HG03442 (cell line): ENCODE results near the gene HMHB1.
A peak's percentile ranks its signal among the peaks of the same experiment; 100 is the strongest.

ENCODE experiments used
- ATAC-seq: cut with Tn5 transposase; IDR thresholded peaks from one replicate; pipeline ENCODE4 v1.9.1; 2021; ENCODE audit warnings: mild to moderate bottlenecking, moderate library complexity; ENCODE audit not compliant: unreplicated experiment

The HMHB1 gene

GRCh38 chr5:143812085-143812705, at the start of gene HMHB1:
HMHB1 (plus strand) TSS chr5:143812161.
- peak; percentile 47 for ATAC-seq

DNA sequence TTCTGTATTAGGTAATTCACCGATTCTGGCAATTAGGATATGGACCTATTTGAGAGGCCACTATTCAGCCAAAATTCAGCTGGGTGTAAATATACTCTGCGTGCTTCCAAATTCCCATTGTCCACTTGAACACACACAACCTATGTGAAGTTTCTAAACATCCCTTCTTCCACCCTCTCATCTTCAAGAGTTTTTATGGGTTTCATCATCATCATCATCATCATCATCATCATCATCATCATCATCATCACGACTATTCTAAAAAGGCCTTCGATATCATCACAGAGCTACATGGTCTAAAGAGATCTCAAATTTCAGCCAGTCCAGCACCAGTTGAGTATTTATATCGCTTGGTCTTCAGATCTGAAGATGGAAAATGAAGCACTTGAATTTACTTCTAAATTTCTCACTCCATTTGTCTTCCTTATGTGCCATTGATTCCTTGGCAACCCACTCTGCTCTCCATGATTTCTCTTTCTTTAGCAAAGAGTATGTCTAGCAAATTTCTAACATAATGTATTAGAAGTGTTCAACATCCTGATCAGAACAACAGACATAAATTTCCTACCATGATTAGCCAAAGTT, 49.2 kb upstream of the HMHB1 start:
- ATAC-seq, result no peak

GRCh38 chr5:143767162-143767561, 44.8 kb upstream of the HMHB1 start:
- no peak for ATAC-seq

DNA sequence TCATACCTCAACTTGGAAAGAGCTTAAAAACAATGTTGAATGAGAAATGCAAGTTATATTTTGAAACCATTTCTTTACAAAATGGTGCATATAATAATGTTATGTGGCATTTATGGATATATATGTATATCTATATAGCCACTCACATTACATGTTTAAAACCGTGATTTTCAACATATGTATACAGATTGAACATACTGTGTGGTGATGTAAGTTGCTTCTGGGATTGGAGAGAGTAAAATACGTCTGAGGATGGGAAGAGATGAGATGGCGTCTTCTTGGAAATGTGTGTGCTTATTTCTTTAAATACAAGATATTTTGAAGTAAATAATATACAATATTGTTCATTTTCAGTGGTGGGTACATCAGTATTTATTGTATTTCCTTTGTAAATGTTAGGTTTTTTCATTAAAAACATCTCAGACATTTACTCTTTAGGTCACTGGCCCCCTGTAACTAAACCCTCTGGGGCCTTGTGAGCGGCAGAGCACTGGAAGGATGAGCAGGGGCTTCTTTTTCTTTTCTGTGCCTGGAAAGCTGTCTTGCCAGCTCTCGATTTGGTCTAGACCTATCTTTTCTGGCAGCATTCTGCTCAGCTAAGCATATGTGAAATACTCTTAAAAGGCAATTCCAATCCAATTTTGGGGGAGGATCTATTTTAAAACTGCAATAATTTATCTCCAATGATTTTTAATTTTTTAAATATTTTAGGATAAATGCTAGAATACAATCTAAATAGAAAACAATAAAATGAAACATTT, 42.8 kb upstream of the HMHB1 start:
- ATAC-seq, result no peak

DNA sequence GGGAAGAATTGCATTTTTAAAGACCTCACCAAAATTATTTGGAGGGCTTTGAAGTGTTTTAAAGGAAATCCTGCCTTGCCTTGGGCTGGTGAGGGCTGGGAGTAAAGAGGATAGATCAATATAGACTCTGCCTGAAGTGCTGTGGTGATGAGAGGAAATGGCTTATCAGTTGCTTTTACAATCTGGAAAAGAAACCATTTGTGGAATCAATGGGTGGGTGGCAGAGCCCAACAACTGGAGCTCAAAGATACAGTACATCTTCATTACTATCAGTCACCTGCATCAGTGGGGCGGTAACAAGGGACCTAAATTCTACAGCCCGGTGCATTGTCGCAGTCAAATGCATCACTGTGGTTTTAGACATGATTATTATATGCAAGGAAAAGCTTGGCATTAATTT, 41.5 kb upstream of the HMHB1 start:
- ATAC-seq, result no peak

DNA sequence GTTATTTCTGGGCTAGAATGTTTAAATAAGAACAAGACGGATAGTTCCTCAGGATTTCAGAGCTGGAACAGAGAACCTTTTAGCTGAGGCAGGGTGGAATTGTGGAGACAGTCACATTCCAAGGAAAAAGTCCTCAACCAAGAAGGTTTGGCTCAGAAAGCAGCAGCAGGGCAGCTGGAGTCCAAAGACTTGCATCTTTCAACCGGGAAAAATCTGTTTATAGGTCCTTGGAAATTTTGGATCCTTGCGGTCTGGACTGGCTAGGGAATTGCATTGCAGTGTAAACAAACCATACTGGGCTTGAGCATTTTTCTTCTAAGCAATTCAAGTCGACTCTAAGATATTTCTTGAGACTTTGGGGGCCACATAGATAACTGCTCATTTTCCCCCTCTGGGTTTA, 40.8 kb upstream of the HMHB1 start:
- ATAC-seq, result no peak

DNA sequence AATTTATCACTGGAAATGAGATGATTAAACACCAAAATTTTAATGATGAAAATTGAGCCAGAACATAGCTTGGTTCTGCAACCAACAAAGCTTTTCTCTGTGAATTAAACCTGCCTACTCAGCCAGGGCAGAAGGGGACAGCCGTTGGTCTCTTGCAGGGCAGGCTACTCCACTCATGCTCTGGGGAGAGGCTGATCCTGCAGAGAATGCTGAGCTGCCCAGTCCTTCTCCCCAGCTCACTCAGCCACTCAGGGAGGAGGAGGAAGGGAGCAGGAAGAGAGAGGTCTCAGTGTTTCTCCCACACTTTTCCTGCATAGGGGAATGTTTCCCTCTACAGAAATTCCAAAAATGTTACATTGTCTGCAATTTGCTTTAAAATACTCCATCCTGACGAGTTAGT, 40.4 kb upstream of the HMHB1 start:
- no peak for ATAC-seq

GRCh38 chr5:143772621-143773020, 39.3 kb upstream of the HMHB1 start:
- ATAC-seq, result no peak

DNA sequence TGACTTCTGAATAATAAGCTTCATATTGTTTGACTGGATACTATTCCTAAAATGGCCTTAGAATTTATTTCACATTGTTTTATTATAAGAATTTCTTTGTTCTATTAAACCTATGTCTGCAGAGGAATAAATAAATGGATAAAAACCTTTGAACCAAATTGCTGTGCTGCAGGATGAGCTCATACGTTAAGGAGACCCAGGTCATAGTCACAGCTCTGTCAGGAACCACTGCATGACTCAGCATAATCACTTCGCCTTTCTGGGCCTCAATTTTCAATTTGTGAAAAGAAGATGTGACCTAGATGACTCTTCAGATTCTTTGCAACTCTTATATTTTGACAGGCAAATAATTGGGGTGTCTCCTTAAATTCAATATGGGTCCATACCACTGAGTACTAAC, 36.7 kb upstream of the HMHB1 start:
- no peak for ATAC-seq

GRCh38 chr5:143776951-143777350, 35.0 kb upstream of the HMHB1 start:
- no peak for ATAC-seq

- no peak for ATAC-seq
Observed at GRCh38 chr5:143779506-143779905, 32.5 kb upstream of the HMHB1 start.

DNA sequence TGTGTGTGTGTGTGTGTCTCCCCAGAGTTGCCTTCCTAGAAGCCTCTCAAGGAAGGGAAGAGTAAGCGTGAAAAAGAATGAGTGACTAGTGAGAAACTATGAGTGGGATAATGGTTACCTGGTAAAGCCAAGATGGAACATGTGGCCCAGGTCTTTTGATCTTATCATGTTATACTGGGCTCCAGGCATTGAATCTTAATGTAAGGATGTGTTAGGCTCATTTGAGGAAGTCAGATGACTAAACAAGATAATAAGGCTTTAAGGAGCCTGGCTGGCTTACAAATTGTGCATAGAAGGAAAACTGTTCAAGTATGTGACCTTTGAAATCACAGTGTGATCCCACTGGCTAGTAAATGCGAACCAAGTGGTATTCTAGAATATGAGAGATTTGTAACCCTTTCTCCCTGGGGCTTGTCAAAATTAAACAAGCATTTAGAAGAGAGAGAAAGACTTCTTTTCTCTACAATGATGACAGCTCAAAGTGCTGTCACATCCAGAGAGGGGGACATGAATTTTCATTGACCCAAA, 29.9 kb upstream of the HMHB1 start:
- ATAC-seq, result no peak

DNA sequence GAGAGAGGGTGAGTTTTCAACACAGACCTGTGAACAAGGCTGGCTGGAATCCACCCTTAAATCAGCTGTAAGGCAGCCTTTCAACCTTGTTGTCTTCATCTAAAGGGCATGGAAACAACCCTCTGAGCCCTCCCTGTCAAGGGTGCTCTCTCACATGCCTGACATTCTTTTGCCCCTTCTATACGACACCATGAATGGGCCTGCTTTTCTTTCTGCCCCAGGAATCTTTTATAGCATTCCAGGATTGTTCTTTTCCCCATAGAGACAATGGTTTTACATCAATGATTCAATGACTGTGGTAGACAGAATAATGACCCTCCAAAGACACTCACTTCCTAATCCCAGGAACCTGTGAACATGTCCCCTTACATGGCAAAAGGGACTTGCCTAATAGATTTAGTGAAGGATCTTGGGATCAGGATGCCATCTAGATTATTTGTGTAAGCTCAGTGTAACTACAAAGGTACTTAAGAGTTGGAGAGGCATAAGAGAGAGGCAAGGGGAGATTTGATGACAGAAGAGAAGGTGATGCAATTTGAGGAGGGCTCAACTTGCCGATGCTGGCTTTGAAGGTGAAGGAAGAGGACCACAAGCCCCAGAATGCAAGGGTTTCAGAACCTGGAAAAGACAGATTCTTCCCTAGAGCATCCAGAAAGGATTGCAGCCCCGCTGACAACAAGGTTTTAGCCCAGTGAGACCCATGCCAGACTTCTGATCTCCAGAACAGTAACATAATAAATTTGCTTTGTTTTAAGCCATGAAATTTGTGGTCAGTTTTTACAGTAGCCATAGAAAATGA, 29.2 kb upstream of the HMHB1 start:
- ATAC-seq, result no peak

- no peak for ATAC-seq
Observed at GRCh38 chr5:143788401-143788800, 23.6 kb upstream of the HMHB1 start.

GRCh38 chr5:143790457-143791112, 21.4 kb upstream of the HMHB1 start:
- no peak for ATAC-seq

DNA sequence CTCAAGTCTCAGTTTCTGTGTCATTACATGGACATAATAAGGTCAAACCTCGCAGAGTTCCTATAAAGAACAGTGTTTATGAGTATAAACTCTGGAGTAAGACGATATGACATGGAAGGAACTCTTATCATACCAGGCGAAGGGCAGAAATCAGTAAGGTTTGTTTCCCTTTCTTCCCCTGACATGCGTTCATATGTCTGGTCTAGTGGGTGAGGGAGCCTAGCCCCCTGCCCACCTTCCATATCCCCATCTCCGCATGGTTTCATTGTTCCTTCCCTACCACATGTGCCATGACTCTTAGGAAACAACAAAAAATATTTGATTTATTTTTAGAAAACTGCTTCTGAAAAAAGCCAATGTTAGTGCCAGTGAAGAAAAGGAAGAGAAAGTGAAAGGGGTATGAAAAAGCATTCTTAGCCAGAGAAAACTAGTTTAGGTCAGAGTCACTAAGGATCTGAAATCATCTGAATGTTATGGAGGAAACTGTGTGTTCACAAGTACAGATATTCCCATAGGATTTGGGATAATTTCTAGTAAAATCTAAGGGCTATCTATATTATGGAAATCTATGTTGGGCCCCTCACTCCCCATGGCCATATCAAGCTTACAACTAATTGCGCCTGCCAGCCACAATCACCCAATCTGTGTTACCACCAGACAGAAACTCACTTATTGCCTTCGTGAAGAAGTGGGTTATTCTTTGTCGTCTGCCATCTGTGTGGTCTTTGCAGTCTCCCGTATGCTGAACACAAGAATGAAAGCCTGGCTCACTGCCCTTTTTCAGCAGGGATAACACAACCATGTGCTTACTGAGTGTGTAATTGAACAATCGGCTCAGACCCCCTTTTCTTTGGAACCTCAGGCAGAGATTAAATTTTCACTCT, 19.9 kb upstream of the HMHB1 start:
- peak; percentile 56 for ATAC-seq

DNA sequence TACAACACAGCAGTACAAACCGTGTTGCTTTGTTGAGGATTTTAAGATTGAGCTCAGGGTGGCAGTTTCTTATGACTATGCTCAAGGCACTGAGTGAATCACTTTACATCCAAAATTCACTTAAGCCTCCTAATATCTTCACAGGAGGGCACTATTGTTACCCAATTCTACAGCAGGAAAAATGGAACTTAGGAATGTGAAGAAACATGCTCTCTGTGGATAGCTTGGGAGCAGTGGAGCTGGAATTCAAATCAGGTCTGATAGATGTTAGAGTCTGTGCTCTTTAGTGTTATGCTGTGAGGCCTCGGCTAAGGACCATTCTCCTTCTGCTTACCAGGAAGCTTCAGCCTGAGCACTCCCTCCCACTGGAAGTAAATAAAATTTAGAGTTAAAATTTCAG, 18.7 kb upstream of the HMHB1 start:
- ATAC-seq, result no peak

DNA sequence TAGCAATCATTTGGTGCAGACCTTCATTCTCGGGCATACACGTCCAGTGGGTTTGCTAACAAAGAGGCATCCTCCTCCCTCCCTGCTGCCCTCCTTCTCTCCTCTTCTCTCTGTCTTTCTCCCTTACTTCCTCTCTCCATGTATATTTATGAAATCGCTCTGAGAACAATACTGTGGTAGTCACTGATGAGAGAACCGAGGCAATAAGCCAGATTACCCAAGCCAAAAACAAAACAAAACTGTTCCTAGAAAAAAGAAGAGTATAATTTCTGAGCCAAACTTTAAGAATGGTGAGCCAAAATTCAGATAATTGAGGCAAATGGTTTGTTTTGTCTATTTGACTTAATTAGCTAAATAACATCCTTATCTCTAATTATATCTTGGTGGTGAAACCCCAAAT, 15.8 kb upstream of the HMHB1 start:
- ATAC-seq, result no peak

DNA sequence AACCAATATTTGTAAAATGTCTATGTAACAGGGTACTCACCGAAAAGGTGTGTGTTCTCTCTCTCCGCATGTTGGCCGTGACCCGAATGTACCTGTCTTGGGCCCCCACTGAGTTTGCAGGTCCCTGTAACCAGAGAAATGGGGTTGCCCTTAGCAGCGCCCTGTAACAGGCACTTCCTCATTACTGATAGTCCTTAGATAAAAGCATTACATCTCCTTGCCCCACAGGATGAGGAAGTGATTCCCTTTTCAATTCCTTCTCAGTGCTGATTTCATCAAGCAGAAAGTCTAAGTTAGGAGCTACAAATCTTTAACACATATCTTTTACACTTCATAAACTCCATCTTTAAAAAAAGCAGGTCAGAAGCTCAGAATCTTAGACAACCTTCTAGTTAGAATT, 15.2 kb upstream of the HMHB1 start:
- no peak for ATAC-seq

GRCh38 chr5:143800715-143801114, 11.2 kb upstream of the HMHB1 start:
- ATAC-seq, result no peak
